ELF-1 (cell line): Measurements from ENCODE around the gene TP53.
A peak's percentile ranks its signal among the peaks of the same experiment; 100 is the strongest.

ENCODE experiments used
- DNase-seq: peaks from one replicate; pipeline ENCODE4 v3.0.0-alpha.2; 2016; ENCODE audit warnings: low read depth, low spot score

TP53 gene

DNA sequence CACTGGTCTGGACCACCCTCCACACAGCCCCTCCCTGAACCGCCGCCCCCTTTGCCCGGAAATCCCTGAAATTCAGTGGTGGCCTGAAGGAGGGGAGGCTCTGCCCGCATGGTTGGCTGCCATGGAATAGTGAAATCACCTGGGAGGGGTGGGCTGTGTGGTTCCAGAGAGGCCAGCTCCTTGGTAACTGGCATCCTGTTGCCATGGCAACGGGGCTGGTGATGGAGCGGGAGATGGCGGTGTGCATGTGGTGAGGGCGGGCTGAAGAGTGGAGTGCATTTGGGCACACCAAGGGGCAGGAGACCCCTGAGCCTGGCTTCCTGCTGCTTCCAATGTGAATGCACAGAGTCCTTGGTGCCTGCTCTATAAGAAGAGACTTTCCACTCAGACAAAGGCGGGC is 20.2 kb upstream of the TP53 start:
- DNase-seq = no peak

DNA sequence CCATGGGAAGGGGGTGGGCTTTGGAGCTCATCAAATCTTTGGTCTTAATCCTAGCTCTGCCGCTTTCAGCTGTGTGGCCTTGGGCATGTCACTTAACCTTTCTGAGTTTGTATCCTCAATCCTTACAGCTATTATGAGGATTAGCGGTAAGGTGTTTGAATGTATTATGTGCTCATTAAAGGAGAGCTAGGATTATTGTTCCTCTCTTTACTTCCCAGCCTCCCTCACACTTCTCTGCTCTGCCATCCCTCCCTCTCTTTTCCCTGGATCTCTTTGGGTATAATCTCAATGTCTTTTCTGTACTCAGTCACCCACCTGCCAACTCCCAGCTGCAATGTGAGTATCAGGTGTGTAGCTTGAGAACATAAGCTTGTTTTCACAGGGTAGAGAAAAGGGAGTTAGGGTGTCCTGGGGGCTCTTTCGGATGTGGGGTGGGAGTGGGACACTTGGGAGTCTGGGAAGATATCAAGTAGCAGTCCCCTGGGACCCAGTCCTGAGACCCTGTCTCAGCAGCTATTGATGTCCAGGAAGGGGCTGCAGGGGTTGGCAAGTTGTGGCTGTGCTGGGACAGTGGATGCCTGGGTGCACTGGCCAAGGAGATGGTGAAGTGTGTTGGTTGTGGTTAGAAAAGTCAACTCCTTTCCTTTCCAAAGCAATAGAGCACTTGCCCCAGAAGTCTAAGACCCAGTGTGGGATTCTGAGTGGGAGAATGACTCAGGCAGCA is 19.5 kb upstream of the TP53 start:
- DNase-seq = no peak

- DNase-seq = peak; percentile 50
Observed at GRCh38 chr17:7705269-7706255, 18.3 kb upstream of the TP53 start.

GRCh38 chr17:7704601-7705268 is 17.4 kb upstream of the TP53 start, which contains the start of gene EFNB3:
EFNB3 (plus strand) TSS chr17:7705202; CDS start chr17:7705599, 397 bp downstream.
- DNase-seq = peak; percentile 86

DNA sequence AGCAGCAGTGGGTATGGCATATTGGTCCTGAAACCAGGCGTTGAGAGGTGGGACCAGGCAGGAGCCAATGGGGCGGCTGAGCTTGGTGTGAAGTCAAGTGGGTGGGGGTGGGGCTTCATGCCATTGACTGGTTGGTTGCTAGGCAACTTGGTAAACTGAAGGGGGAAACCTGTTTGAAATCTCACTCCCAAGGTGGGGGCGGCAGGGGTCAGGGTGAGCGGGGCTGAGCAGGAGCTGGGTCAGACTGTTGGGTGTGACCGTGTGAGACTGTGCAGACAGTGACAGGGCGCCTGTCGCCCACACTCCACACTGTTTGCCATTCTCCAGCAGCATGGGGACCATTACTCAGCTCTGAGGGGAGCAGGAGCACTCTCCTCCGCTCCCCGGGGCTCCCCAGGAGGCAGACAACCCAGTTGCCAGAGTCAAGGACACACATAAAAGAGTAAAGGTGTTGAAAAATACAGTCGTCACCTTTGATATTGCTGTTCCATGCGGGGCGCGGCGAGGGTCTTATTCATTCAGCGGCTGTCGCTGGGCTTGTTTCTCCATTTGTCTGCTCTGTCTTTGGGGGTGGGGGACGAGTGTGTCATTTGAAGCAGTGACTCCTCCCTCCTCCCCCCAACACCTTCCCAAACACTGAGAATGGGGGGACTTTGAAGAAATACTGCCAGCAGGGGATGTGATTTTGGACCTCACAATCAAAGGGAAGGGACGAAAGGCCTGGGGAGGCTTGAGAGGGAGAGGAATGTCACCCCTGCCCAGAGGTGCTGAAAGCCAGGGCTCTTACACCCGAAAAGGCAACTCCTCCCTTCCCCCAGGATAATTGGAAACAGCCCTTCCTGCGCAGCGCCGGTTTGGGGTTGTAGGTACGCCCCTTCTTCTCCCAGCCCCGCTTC is 16.5 kb upstream of the TP53 start:
- peak; percentile 89 for DNase-seq

GRCh38 chr17:7702776-7703175 is 15.5 kb upstream of the TP53 start:
- DNase-seq = no peak

- no peak for DNase-seq
Observed at GRCh38 chr17:7701681-7702080, 14.4 kb upstream of the TP53 start.

- DNase-seq = no peak
Observed at GRCh38 chr17:7700510-7700909, 13.2 kb upstream of the TP53 start.

DNA sequence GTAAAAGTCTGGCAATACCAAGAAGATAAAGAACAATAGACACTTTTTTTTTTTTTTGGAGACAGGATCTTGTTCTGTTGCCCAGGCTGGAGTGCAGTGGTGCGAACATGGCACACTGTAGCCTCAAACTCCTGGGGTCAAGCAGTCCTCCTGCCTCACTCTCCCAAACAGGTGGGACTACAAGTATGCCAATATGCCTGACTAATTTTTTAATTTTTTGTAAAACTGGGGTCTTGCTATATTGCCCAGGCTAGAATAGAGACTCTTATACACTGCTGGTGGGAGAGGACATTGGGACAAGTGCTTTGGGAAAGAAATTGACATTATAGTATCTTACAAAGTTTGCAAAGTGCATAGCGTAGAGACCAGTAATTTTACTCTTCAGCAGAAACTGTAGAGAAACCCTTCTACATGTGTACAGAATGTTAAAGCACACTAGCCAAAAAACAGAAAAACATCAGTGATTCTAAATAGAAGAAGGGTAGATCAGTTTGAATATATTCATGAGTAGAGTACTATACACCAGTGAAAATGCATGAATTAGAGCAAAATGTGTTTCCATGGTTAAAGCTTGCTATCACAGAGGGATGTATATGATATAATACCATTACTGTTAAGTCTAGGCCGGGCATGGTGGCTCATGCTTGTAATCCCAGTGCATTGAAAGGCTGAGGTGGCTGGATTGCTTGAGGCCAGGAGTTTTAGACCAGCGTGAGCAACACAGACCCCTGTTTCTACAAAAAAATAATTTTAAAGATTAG is 10.7 kb upstream of the TP53 start:
- DNase-seq = no peak

DNA sequence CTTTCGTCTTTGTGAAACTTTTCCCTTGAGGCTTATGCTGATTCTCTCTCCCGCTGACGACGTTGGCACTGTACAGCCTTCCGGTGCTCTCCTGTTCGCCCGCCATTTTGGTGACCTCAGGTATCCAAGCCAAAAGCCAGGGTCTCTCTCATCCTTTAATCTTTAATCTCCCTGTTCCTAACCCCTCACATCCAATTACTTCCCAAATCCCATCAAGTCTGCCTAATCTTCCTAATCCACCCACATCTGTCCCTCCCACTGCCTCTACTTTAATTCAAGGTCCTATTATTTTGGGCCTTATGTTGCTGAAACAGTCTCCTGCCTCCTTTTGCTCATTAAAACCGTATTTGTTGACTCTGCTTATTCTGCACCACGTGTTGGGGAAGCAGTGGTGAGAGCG is 8.3 kb upstream of the TP53 start:
- DNase-seq = no peak

DNA sequence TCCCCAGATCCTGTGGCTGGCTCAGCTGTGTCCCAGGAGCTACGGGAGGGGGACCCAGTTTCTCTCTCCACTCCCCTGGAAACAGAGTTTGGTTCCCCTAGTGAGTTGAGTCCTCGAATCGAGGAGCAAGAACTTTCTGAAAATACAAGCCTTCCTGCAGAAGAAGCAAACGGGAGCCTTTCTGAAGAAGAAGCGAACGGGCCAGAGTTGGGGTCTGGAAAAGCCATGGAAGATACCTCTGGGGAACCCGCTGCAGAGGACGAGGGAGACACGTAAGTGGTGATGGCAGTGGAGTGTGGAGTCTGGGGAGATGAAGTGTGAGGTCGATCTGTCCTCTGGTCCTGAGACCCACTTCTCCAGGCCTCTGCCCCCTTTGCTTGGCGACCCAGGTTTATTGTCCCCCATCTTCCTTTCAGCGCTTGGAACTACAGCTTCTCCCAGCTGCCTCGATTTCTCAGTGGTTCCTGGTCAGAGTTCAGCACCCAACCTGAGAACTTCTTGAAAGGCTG is 1.6 kb upstream of the TP53 start:
- DNase-seq = no peak

DNA sequence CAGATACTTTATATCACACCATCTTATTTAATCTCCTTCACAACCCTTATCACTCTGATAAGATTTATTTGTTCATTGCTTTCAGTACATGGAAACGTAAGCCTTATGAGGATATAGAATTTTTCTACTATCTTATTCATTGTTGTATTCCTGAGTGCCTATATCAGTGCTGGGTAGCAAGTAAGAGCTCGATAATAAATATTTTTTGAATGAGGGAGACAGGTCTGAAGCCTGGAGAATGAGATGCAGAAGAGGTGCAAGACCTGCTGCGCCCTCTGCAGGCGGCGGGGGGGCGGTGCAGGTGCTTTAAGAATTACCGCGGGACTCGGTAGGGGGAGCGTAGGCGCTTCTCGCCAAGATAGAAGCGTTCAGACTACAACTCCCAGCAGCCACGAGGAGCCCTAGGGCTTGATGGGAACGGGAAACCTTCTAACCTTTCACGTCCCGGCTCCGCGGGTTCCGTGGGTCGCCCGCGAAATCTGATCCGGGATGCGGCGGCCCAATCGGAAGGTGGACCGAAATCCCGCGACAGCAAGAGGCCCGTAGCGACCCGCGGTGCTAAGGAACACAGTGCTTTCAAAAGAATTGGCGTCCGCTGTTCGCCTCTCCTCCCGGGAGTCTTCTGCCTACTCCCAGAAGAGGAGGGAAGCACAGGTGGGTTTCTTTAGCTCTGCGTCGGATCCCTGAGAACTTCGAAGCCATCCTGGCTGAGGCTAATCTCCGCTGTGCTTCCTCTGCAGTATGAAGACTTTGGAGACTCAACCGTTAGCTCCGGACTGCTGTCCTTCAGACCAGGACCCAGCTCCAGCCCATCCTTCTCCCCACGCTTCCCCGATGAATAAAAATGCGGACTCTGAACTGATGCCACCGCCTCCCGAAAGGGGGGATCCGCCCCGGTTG is 868 bp upstream of the TP53 start, which contains the start of gene WRAP53:
Gene WRAP53 (plus strand): TSS at position 570 of the 900 bp plus-strand sequence. CDS start 172 bp downstream, at position 742.
- peak; percentile 100 for DNase-seq

- DNase-seq = peak; percentile 95
Observed at GRCh38 chr17:7686222-7687071, 843 bp downstream of the TP53 start.

DNA sequence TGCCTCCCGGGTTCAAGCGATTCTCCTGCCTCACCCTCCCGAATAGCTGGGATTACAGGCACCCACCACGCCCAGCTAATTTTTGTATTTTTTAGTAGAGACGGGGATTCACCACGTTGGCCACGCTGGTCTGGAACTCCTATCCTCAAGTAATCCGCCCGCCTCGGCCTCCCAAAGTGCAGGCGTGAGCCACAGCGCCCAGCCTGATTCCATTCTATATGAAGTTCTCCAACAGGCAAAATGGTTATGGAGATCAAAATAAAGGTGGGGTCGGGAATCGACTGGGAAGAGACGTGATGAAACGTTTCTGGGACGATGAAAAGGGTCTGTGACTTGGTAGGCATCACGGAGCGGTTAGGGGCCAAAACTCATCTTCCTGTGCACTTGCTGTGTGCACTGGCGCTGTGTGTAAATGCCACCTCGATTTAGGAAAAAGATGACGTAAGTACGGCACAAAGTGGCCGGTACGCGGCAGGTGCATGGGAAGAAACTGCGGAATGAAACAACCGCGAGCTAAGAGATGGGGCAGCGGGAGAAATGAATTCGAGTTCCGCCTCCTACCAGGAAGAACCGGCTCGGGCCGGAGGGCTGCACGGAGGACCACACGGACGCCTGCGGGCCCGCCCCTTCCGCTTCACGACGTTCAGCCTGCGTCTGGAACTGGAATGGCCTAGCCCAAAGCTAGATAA is 1.6 kb downstream of the TP53 start:
- peak; percentile 98 for DNase-seq

DNA sequence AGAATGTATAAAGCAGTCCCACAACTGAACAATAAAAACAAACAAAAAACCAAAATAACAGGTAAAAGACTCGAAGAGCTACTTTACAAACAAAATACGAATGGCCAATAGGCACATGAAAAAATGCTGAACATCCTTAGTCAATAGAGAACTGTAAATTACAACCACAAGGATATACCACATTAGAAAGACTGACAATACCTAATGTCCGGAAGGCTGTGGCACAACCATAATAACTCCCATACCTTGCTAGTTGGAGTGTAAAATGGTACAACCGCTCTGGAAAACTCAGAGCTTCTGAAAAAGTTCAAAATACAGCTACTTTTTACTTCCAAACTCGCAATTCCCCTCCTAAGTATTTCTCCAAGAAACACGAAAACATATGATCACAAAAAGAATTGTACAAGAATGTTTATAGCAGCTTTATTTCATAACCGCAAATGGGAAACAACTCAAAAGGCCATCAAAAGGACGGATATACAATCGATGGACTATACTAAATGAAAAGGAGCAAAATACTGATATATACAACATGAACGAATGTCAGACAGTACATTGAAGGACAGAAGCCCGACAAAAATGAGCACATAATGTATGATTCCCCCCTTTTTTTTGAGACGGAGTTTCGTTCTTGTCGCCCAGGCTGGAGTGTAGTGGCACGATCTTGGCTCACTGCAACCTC is 2.3 kb downstream of the TP53 start:
- no peak for DNase-seq

GRCh38 chr17:7677388-7678067 is 9.8 kb downstream of the TP53 start:
- peak; percentile 73 for DNase-seq
